Skin of body (tissue), 2 donors: ENCODE data around the gene MYLK. TPM values are rescaled to one million over a fixed set of nuclear protein-coding genes. Genes with fewer than 3 reads are reported as not detected.

Experiments
- DNase-seq: peaks from one replicate; lab custom pipeline; 2025; lab: John Stamatoyannopoulos, UW
- total RNA-seq: library from RNA; depleted of rRNA; stranded (reverse); fragments of >200 nt; gene quantifications from one replicate; pipeline ENCODE4 v1.2.3, GENCODE V29; 2014

The MYLK gene
- total RNA-seq, 1 donor from 2014 or later, result 57.6 TPM

GRCh38 chr3:123795471-123796251 is 88.5 kb downstream of the MYLK start:
- DNase-seq, result no peak

GRCh38 chr3:123793425-123793824 is 90.7 kb downstream of the MYLK start:
- DNase-seq, result no peak

DNA sequence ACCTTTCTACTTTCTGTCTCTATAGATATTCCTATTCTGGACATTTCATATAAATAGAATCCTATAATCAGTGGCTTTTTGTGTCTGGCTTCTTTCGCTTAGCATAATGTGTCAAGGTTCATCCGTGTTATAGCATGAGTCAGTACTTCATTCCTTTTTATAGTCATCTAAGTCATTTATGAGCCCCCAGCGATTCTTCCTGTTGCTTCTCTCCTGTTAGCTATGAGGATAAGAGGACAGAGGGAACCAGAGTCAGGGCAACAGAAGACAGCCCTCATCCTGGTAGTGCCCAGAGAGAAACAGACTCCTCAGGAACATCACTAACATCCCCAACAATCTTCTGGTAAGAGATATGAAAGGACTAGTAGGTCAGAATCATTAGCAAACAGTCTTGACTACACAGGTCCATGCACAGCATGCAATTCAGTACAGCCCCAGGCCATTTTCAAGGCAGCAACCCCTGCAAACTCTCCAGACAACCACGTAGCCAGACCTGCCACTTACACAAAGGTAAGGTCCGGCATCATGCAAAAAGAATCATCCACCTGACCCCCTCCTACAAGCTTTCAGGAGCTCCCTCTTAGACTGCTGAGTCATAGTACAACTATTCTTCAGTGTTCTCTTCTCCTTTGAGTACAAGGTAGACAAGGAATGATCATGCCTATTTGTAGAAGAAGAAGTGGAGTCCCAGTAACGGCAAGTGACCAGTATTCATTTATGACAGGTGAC is 91.5 kb downstream of the MYLK start:
- no peak for DNase-seq

- DNase-seq, result peak; percentile 18
These were observed 92.2 kb downstream of the MYLK start for GRCh38 chr3:123791898-123792297.

GRCh38 chr3:123791417-123791816 is 92.7 kb downstream of the MYLK start:
- peak; percentile 58 for DNase-seq

GRCh38 chr3:123791073-123791370 is 93.1 kb downstream of the MYLK start:
- no peak for DNase-seq

DNA sequence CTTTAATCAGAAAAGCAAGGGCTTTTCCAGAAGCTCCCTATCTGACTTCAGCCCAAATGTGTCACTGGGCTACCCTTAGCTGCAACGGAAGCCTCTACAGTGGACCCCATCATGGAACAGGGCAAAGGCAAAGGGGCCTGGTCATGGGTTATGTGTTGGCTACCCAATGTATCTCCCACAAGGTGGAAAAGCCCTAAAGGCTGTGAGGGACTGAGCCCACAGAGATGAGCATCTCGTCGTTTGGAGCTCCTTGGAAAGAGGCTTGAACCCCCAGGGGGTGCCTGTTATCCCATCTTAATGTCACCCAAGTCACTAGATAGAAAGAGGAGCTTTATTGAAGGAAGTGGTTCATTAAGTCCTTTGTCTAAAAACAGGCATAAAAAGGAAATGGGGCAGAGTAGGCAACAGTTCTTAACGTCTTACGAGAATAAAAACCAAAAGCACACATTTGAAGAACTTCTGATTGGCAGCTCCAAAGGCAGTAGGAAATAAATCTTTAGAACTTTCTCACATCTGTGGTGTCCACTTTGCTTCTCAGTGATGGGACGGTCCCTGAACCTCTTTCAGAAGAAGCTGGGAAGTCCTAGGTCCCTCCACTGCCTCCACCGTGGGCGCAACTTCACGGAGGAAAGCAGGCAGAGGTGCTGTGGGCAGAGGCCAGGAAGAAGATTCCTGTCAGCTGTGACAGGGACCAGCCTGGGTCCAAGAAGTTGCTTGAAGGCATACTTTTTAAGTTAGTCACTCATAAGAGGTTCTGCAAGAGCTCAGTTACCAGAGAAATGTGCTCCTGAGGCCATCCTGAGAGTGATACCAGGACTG is 93.7 kb downstream of the MYLK start:
- no peak for DNase-seq

DNA sequence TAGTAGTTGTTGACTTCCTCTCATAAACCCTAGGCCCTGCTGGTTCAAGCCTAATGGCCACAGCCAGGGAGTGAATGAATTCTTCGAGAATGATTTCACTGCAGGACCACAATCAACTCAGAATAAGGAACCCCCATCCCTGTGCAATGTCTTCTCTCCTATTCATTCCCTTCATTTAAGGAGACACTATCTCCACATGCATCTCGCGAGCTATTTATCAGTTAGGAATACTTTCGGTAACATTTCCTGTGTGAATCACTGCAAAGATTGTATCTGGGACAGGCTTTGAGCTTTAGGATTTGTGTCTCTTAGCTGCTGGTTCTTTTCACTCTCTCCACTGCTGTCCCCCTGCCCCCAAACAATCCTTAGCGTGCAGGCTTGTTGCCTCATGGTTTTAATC is 94.4 kb downstream of the MYLK start:
- DNase-seq, result no peak

DNA sequence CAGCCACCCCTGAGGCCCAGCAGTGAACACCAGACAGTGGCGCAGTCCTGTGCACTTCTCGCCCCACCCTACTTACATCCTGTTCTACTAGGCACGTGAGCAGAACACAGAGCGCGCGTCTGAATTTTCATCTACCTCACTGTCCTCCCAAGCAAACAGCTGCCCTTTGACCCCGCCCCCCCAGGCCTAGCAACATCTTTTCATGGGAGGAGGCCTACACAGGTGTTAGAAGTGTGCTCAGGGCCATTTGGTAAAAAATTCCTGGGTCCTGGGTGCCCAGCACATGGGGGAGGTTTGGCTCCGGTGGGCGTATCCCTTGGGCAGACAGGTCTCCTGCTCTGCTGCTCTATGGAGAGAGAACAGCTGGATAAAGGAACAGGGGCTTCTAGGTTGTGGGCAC is 95.0 kb downstream of the MYLK start:
- no peak for DNase-seq

DNA sequence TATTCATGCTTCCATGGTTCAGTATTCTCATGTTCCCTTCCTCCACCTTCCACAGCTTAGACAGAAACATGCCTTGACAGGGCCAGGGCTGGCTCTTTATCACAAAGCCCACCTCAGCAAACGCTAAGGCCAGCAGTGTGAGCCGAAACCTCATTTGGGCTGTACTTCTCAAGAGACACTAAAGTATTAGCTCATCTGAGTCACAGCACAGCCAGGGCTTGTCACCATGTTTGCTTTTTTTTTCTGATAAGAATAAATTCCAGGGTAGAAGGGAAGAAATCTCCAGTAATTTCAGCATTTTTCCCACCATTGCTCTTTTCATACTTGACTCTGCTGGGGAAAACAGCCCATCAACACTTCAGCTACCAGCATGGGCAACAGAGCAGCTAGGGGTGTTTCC is 95.4 kb downstream of the MYLK start:
- no peak for DNase-seq

- DNase-seq, result no peak
These were observed 97.0 kb downstream of the MYLK start for GRCh38 chr3:123787133-123787532.

GRCh38 chr3:123785602-123786001 is 98.5 kb downstream of the MYLK start:
- no peak for DNase-seq

DNA sequence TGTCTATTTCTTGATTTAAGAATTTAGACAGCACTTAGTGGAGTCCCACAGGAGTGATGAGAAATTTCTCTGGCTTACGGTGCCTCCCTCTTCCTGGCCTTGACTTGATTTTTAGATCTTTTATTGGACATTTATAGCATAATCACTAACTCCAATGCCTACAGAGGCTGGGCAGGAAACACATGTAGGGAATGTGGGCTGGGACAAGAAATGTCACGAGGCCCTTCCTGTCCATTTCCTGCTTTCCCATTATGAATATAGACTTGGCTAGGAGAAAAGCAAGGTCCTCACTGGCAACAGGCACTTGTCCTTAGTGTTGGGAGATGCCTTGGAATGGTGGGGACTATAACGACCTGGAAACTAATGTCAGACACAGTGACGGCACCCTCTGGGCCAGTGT is 100.3 kb downstream of the MYLK start:
- peak; percentile 11 for DNase-seq

GRCh38 chr3:123783050-123783689 is 101.0 kb downstream of the MYLK start:
- no peak for DNase-seq

- no peak for DNase-seq
These were observed 101.6 kb downstream of the MYLK start for GRCh38 chr3:123782488-123782887.

DNA sequence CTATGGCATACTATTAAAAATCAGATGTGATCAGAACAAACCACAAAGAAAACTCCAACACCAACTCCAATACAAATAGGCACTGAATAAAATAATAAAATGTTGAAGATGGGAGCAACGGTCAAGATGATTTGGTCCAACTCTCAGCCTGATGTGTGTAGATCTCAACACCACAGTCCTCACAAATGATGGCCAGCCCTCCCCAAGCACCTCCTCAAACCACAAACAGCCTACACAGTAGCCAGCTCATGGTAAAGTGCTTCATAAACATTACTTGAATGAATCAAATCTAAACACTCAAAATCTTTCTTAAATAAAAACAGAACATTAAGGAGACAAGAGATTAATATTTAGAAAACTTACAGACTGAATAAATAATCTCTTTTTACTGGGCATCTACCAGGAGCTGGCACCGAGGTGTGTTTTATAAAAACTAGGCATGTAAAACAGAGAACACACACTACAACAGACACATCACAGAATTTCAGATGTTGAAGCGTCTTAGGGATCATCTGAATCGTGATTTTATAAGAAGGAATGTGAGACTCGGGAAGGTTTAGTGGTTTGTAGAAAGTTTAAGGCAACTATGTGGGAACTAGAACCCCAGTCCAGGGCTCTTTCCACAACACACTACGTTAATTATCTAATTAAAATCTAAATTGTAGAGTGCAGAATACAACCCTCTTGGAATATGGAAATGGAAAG is 102.4 kb downstream of the MYLK start:
- no peak for DNase-seq

- DNase-seq, result no peak
These were observed 103.0 kb downstream of the MYLK start for GRCh38 chr3:123781138-123781537.

DNA sequence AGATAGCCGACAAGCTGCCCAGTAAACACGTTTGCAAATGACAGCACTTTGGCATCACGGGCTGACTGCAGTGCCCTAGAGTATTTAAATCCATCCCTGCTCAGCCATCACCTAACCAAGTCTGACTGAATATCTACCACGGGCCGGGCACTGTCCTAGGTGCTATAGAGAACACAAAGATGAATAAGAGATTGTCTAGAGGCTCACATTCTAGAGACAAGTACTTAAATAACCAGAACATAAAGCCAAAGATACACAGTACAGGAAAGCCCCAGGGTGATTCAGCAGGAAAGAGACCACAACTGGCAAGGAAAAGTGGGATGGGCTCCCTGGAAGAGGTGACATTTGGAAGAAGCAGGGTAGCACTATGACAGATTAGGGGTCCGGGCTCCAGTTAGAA is 103.5 kb downstream of the MYLK start:
- DNase-seq, result no peak

- DNase-seq, result no peak
These were observed 104.4 kb downstream of the MYLK start for GRCh38 chr3:123779655-123780231.

- DNase-seq, result peak; percentile 21
These were observed 105.0 kb downstream of the MYLK start for GRCh38 chr3:123778991-123779622.
